ENCODE measurements around the gene CDH13. TPM values are rescaled to one million over a fixed set of nuclear protein-coding genes. Genes with fewer than 3 reads are reported as not detected.

Gene CDH13
- total and polyA plus RNA-seq, 2 donors (not counting 3 experiments of a cell fraction or from before 2014, with no cell fraction given), result 96.6 to 124 TPM

GRCh38 chr16:83727018-83727417, 1100.2 kb downstream of the CDH13 start:
- CTCF ChIA-PET, result no interaction called here
- POLR2A ChIA-PET, result no interaction called here
- no peaks in the 10 kb centered on the region for H4K20me1 ChIP-seq (replicated peaks; ENCODE audit: control insufficient read depth, extremely low read depth, insufficient read depth, low read length)
- intact Hi-C loops (cut with micrococcal nuclease) (no loop called here), dilution Hi-C loops (cut with MboI; ENCODE audit: extremely low pct_ligation_motif_present, low sequenced_read_pairs) (no loop called here)
- no peak overlapping the region for H3K27ac ChIP-seq (ENCODE audit: insufficient read depth, low read depth, low read length)
- DNase-seq (ENCODE audit: low read depth, low spot score) (no peak), FAIRE-seq (no peak)
- no peaks in the 10 kb centered on the region for H3K79me2 ChIP-seq (ENCODE audit: control insufficient read depth, insufficient read depth, low read length)
- no TSS peak for BruUV-seq (replicated peaks)
- no peaks in the 10 kb centered on the region for H3K27me3 ChIP-seq (ENCODE audit: control insufficient read depth in 2 of 2, insufficient read depth in 2 of 2, low read length in 2 of 2)
- no peaks in the 10 kb centered on the region for H3K9me3 ChIP-seq (replicated peaks; ENCODE audit: control insufficient read depth, insufficient read depth, low read length)
- no peak overlapping the region for H3K4me2 ChIP-seq (ENCODE audit: insufficient read depth, low read length)
- H3K9ac ChIP-seq (replicated peaks; ENCODE audit: extremely low read depth, insufficient read depth, low read length), result no peak overlapping the region
- TF ChIP-seq POLR2AphosphoS5 (IDR thresholded peaks at IDR 0.05; ENCODE audit: insufficient read depth, low read depth, low read length) (no peak), FOS (IDR thresholded peaks at IDR 0.05; ENCODE audit: borderline replicate concordance, insufficient read depth, low read length) (no peak), GATA2 (IDR thresholded peaks at IDR 0.05; ENCODE audit: insufficient read depth, insufficient read length, low read depth, low read length) (no peak), EZH2 (IDR thresholded peaks at IDR 0.05; ENCODE audit: borderline replicate concordance, low read depth, low read length, severe bottlenecking) (no peak), MYC (IDR thresholded peaks at IDR 0.05; ENCODE audit: low read depth, low read length) (no peak), MAX (IDR thresholded peaks at IDR 0.05; ENCODE audit: insufficient read depth, insufficient read length) (no peak), CTCF (IDR thresholded peaks at IDR 0.05; ENCODE audit: extremely low read depth in 1 of 2, insufficient read depth in 1 of 2, low read depth in 1 of 2, low read length in 2 of 2) (no peak), JUN (IDR thresholded peaks at IDR 0.05; ENCODE audit: borderline replicate concordance, insufficient read depth, insufficient read length, low read depth) (no peak), POLR2A (IDR thresholded peaks at IDR 0.05; ENCODE audit: low read depth, low read length) (no peak)
- H3K36me3 ChIP-seq (ENCODE audit: control insufficient read depth in 2 of 2, extremely low read depth in 1 of 2, insufficient read depth in 2 of 2, low read length in 2 of 2), result no peaks in the 10 kb centered on the region
- no peaks in the 10 kb centered on the region for H3K9me1 ChIP-seq (replicated peaks; ENCODE audit: control insufficient read depth, extremely low read depth, insufficient read depth, low read length)
- H3K4me1 ChIP-seq (ENCODE audit: control insufficient read depth, extremely low read depth, insufficient read depth, low read length), result no peaks in the 10 kb centered on the region
- H3K4me3 ChIP-seq (replicated peaks in 1 of 3; ENCODE audit: insufficient read depth in 1 of 3, low read depth in 1 of 3, low read length in 3 of 3), result no peak overlapping the region
- H2AFZ ChIP-seq (ENCODE audit: low read depth, low read length), result no peak overlapping the region

All from endothelial cell of umbilical vein (primary cell).